Myometrial cell (primary cell): ENCODE results near the gene OR7C1. TPM values are rescaled to one million over a fixed set of nuclear protein-coding genes. Genes with fewer than 3 reads are reported as not detected.

Experiments used
- total RNA-seq: library from RNA; depleted of rRNA; stranded (reverse); fragments of >200 nt; gene quantifications from 2 replicates; pipeline ENCODE4 v1.2.3, GENCODE V29; 2015

The OR7C1 gene
- total RNA-seq, result not detected in 2 replicates

DNA sequence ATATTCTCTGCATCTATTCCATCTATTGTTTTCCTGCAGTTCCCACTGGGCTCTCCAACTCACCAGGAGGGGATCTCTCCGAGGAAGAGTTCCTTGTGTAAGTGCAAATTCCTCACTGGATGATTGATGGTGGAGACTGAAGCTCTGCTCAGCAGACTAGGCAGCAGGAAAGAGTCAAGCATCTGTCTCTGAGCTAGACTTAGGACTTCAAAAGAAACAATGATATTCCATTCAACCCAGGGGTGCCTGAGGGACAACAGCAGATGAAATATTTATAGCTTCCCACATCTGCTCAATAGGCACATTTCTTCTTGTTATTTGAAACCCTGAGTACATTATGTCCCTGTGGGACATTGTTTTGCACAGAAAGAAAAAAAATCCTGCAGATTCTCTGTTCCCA lies at the start of gene OR7C1, which contains the start of gene OR7A5:
Gene OR7C1 (minus strand): TSS at position 175 of the 400 bp plus-strand sequence. CDS start 35,049 bp downstream, outside the sequence.
Gene OR7A5 (minus strand): TSS at position 175 of the 400 bp plus-strand sequence. CDS start 6,944 bp downstream, outside the sequence.

DNA sequence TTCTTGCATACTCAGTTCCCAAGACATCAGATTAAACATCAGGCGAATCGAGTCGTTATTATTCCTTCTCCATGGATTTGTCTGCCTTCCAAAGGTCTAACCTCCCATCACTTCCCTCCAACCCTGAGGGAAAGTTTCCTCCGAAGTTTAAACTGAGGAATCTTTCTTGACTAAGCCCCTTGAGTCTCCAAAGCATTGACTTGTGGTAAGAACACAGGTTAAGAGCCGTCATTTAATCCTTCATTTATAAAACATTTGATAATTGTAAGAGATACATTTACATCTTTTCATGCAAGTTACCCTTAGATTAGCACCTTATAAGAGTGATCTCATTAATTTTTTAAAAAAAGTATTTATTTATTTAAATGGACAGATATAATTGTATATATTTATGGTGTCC lies 13.8 kb upstream of the OR7C1 start, which contains the start of gene OR7A10:
Gene OR7A10 (minus strand): TSS at position 101 of the 400 bp plus-strand sequence. CDS start 7,045 bp downstream, outside the sequence.

DNA sequence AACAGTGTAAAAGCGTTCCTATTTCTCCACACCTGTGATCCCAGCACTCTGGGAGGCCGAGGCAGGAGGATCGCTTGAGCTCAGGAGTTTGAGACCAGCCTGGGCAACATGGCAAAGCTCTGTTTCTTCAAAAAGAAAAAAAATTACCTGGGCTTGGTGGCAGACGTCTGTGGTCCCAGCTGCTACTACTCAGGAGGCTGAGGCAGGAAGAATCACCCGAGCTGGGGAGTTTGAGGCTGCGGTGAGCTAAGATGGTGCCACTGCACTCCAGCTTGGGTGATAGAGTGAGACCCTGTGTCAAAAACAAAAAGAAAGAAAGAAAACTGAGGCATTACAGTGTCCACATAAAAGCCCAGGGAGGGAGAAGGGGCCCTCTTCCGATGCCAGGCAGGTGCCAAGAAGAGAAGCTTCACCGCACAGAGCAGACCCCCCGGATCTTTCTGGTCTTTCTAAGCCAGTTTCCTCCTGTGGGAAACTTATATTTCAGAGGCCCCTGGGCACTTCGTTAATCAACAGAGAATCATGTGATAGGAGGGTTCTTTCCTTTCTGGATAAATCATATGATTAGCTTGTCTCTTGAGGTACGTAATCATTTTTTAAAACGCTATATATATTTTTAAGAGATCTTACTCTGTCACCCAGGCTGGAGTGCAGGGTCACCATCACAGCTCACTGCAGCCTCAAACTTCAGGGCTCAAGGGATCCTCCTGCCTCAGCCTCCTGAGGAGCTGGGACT lies 56.7 kb downstream of the OR7C1 start, which contains the start of gene ADGRE2:
Gene ADGRE2 (minus strand): TSS at position 451 of the 736 bp plus-strand sequence. CDS start 1,804 bp downstream, outside the sequence.

Other genes with a start within 250 kb of the OR7C1 start
- not detected in 2 replicates for gene ADGRE3, start 160.3 kb downstream of the OR7C1 start, total RNA-seq
- gene ZNF333, start 145.1 kb downstream of the OR7C1 start, total RNA-seq, result 4.9 and 7.6 TPM in 2 replicates
- gene ADGRE2, start 56.6 kb downstream of the OR7C1 start, total RNA-seq, result 1.7 and 6.6 TPM in 2 replicates
- gene OR7A5, start within 50 bp of the OR7C1 start, total RNA-seq, result not detected in 2 replicates
- not detected in 2 replicates for gene OR7A10, start 13.7 kb upstream of the OR7C1 start, total RNA-seq
- not detected in 2 replicates for gene OR7A17, start 50.9 kb upstream of the OR7C1 start, total RNA-seq
- not detected in 2 replicates for gene OR7C2, start 106.3 kb upstream of the OR7C1 start, total RNA-seq
- not detected in 2 replicates for gene SLC1A6, start 144.7 kb upstream of the OR7C1 start, total RNA-seq
- gene CASP14, start 214.3 kb upstream of the OR7C1 start, total RNA-seq, result not detected in 2 replicates
- not detected in 2 replicates for gene OR1I1, start 247.0 kb upstream of the OR7C1 start, total RNA-seq